DND-41 (cell line): ENCODE data around the gene DHRS9.

Experiments used
- CTCF ChIP-seq: IDR thresholded peaks from 2 replicates; pipeline ENCODE4 v1.5.1; 2012; ENCODE audit warnings: borderline replicate concordance, low read length, moderate library complexity, mild to moderate bottlenecking; ENCODE audit not compliant: poor library complexity, severe bottlenecking; ENCODE audit errors: extremely low read depth
- EZH2 ChIP-seq: IDR thresholded peaks from 3 replicates; pipeline ENCODE4 v1.6.1; 2012; ENCODE audit warnings: borderline replicate concordance, low read depth, mild to moderate bottlenecking, moderate library complexity, low read length, inconsistent platforms; ENCODE audit not compliant: severe bottlenecking

- no peak for TF ChIP-seq CTCF
- TF ChIP-seq EZH2: no peak
Observed at GRCh38 chr2:169023161-169023560, 46.2 kb upstream of the DHRS9 start.
